HepG2 (cell line): ENCODE results near the gene ZNF792. TPM values are rescaled to one million over a fixed set of nuclear protein-coding genes. Genes with fewer than 3 reads are reported as not detected.

Experiments used
- ATAC-seq: fragments of 200-7000 bp; cut with Tn5 transposase; 3 replicates; pipeline ENCODE4 v1.9.1; 2020; ENCODE audit warnings: mild to moderate bottlenecking, moderate library complexity
- BruUV-seq: library from RNA; stranded (reverse); fragments of 400-500 nt; replicated peaks from 2 replicates; lab custom pipeline; 2021; lab: Mats Ljungman, UMichigan
- CTCF ChIA-PET: fragments of 300-600 bp; formaldehyde crosslinking; extraction: SDS; loops from one replicate; lab custom pipeline; 2021; ENCODE audit warnings: low total read pairs, inconsistent platforms, low intra/inter-chr PET ratio; lab: Yijun Ruan, JAX
- POLR2A ChIA-PET: fragments of 350-600 bp; sonication (Branson Sonifier 250); formaldehyde crosslinking; loops from one replicate; lab custom pipeline; 2020; ENCODE audit warnings: antibody characterized with exemption, inconsistent platforms; lab: Yijun Ruan, JAX
- DNase-seq: peaks from one replicate; pipeline ENCODE4 v3.0.0-alpha.2; 2015; ENCODE audit warnings: low spot score
- FAIRE-seq: peaks from 3 replicates; lab custom pipeline; 2011; peaks lifted over from hg19 to GRCh38; lab: Jason Lieb, UNC
- H2AFZ ChIP-seq: one replicate; pipeline ENCODE4 v1.6.1; 2011; ENCODE audit warnings: low read length, inconsistent platforms
- H3K27ac ChIP-seq: fragments of 300-600 bp; 3 replicates; pipeline ENCODE4 v1.8.0; 2011; ENCODE audit warnings: mixed run types, mild to moderate bottlenecking, mixed read lengths, low read length, inconsistent platforms; ENCODE audit not compliant: insufficient read depth; ENCODE audit errors: extremely low read length
- H3K27me3 ChIP-seq, 2 experiments: fragments of 200-600 bp in 1 of 2; 2 replicates in 1 of 2; 3 replicates in 1 of 2; pipeline versions ENCODE4 v1.6.0 to v1.8.0; 2011; ENCODE audit warnings: low read length in 2 of 2, mild to moderate bottlenecking in 2 of 2, moderate library complexity in 2 of 2, inconsistent platforms in 1 of 2; ENCODE audit not compliant: insufficient read depth in 2 of 2, control insufficient read depth in 1 of 2
- H3K36me3 ChIP-seq, 2 experiments: fragments of 200-600 bp in 1 of 2; replicated peaks in 1 of 2; 2 replicates in 1 of 2; 3 replicates in 1 of 2; pipeline versions ENCODE4 v1.5.1 to v1.8.0; 2011; ENCODE audit warnings: low read length in 2 of 2, inconsistent platforms in 1 of 2; ENCODE audit not compliant: insufficient read depth in 2 of 2, control insufficient read depth in 1 of 2
- H3K4me1 ChIP-seq: 2 replicates; pipeline ENCODE4 v1.5.1; 2012; ENCODE audit warnings: low read length, inconsistent platforms; ENCODE audit not compliant: insufficient read depth
- H3K4me2 ChIP-seq: 2 replicates; pipeline ENCODE4 v1.6.0; 2011; ENCODE audit warnings: low read depth, low read length, inconsistent platforms
- H3K4me3 ChIP-seq, 3 experiments: fragments of 200-600 bp in 1 of 3; sonication (generic), shearing (Covaris generic) in 1 of 3; replicated peaks in 1 of 3; 2 replicates each; pipeline ENCODE4 v1.5.1; 2011 to 2016; ENCODE audit warnings: low read length in 3 of 3, inconsistent platforms in 2 of 3, low read depth in 2 of 3, mild to moderate bottlenecking in 2 of 3, control low read depth in 1 of 3, mixed read lengths in 1 of 3; ENCODE audit not compliant: insufficient read depth in 1 of 3
- H3K79me2 ChIP-seq: one replicate; pipeline ENCODE4 v1.6.1; 2011; ENCODE audit warnings: low read length, inconsistent platforms; ENCODE audit not compliant: insufficient read depth
- H3K9ac ChIP-seq: 2 replicates; pipeline ENCODE4 v1.6.0; 2011; ENCODE audit warnings: mild to moderate bottlenecking, low read depth, low read length, inconsistent platforms; ENCODE audit not compliant: insufficient read depth
- H3K9me3 ChIP-seq: 2 replicates; pipeline ENCODE4 v1.5.1; 2012; ENCODE audit warnings: mild to moderate bottlenecking, low read length
- H4K20me1 ChIP-seq: 2 replicates; pipeline ENCODE4 v1.6.0; 2011; ENCODE audit warnings: inconsistent platforms, mild to moderate bottlenecking, low read length, moderate library complexity; ENCODE audit not compliant: insufficient read depth
- EZH2 ChIP-seq: conservative IDR thresholded peaks from 2 replicates; pipeline ENCODE4 v1.6.1; 2012; ENCODE audit warnings: mild to moderate bottlenecking, low read depth, low read length, moderate library complexity
- HMGA1 ChIP-seq: sonication (generic); formaldehyde crosslinking; conservative IDR thresholded peaks from 2 replicates; pipeline ENCODE4 v1.4.0; 2020; ENCODE audit warnings: missing genetic modification reagents
- KAT8 ChIP-seq: IDR thresholded peaks from 2 replicates; pipeline ENCODE4 v1.6.1; 2016; ENCODE audit warnings: missing genetic modification reagents, missing compliant biosample characterization
- KDM1A ChIP-seq: IDR thresholded peaks from 2 replicates; pipeline ENCODE4 v1.6.1; 2016; ENCODE audit warnings: missing compliant biosample characterization
- RBM22 ChIP-seq: fragments of 200-400 bp; formaldehyde crosslinking; optimal IDR thresholded peaks from 2 replicates; pipeline ENCODE3; 2017; ENCODE audit warnings: mild to moderate bottlenecking, low read length, moderate library complexity
- SETDB1 ChIP-seq: sonication (generic); formaldehyde crosslinking; IDR thresholded peaks from 2 replicates; pipeline ENCODE4 v1.5.1; 2020; ENCODE audit warnings: missing genetic modification reagents, mild to moderate bottlenecking, borderline replicate concordance
- TCF12 ChIP-seq, 2 experiments: fragments of 450-650 bp in 1 of 2; sonication (generic) in 1 of 2; formaldehyde crosslinking in 1 of 2; IDR thresholded peaks; 2 replicates each; pipeline versions ENCODE4 v1.6.1 to v1.8.0; 2017 to 2022; ENCODE audit warnings: antibody characterized with exemption in 1 of 2, mild to moderate bottlenecking in 1 of 2, missing genetic modification reagents in 1 of 2, moderate library complexity in 1 of 2
- ZBTB7A ChIP-seq: sonication (generic); formaldehyde crosslinking; IDR thresholded peaks from 2 replicates; pipeline ENCODE4 v1.8.0; 2022; ENCODE audit warnings: mild to moderate bottlenecking, missing genetic modification reagents
- ZNF3 ChIP-seq: IDR thresholded peaks from 2 replicates; pipeline ENCODE4 v1.7.0; 2017; ENCODE audit warnings: inconsistent platforms
- ZNF33B ChIP-seq: sonication (generic); formaldehyde crosslinking; IDR thresholded peaks from 2 replicates; pipeline ENCODE4 v1.5.1; 2020; ENCODE audit warnings: mild to moderate bottlenecking, missing genetic modification reagents
- ZNF577 ChIP-seq: sonication (generic); formaldehyde crosslinking; IDR thresholded peaks from 2 replicates; pipeline ENCODE4 v1.4.0; 2020; ENCODE audit warnings: mild to moderate bottlenecking, low read depth, missing genetic modification reagents, borderline replicate concordance
- WGBS: methylation state at CpG from one replicate; pipeline ENCODE4 v1.1.6; 2017; ENCODE audit warnings: low lambda C conversion rate; 5-methylcytosine and 5-hydroxymethylcytosine counted together
- in situ Hi-C: cut with HindIII; loops from 2 replicates; pipeline ENCODE4 v1.10.0; 2017; ENCODE audit warnings: low pct_unique_long_range_greater_than_20kb; ENCODE audit not compliant: extremely low pct_ligation_motif_present
- intact Hi-C: fragments of 100-400 bp; cut with micrococcal nuclease; formaldehyde crosslinking; loops from one replicate; pipeline ENCODE4 v1.10.0; 2022; ENCODE audit not compliant: unreplicated experiment
- polyA plus RNA-seq, 8 experiments: library from polyadenylated mRNA; depleted of rRNA in 3 of 8; stranded (reverse) in 7 of 8; unstranded in 1 of 8; fragments of >200 nt; fragmentation: Illumina TruSeq in 4 of 8; extraction: Trizol in 4 of 8; gene quantifications; 2 replicates each; pipeline versions ENCODE4 v1.2.1 to v1.2.3, GENCODE V29; 2011 to 2016; ENCODE audit warnings: low read depth in 4 of 8, missing spikeins in 1 of 8, mixed read lengths in 1 of 8; ENCODE audit not compliant: insufficient read depth in 1 of 8
- total RNA-seq, 5 experiments: library from RNA; depleted of rRNA; stranded (reverse); fragments of >200 nt; fragmentation: Illumina TruSeq; extraction: Trizol; gene quantifications; 2 replicates each; pipeline ENCODE4 v1.2.3, GENCODE V29; 2016; ENCODE audit warnings: low read depth in 1 of 5
- TF ChIP-seq, protein P1 (sequence below): IDR thresholded peaks from 2 replicates; pipeline ENCODE4 v1.6.1; 2016; ENCODE audit warnings: mild to moderate bottlenecking, missing biosample characterization, missing genetic modification reagents
- TF ChIP-seq, protein P2 (sequence below): sonication (generic); formaldehyde crosslinking; IDR thresholded peaks from 2 replicates; pipeline ENCODE4 v1.8.1; 2023; ENCODE audit warnings: mild to moderate bottlenecking, moderate library complexity, missing genetic modification reagents
- TF ChIP-seq, protein P3 (sequence below): sonication (generic); formaldehyde crosslinking; IDR thresholded peaks from 2 replicates; pipeline ENCODE4 v1.4.0; 2020; ENCODE audit warnings: missing genetic modification reagents
- TF ChIP-seq, protein P4 (sequence below): sonication (generic); formaldehyde crosslinking; IDR thresholded peaks from 2 replicates; pipeline ENCODE4 v1.4.0; 2020; ENCODE audit warnings: missing genetic modification reagents, low read depth, mild to moderate bottlenecking, borderline replicate concordance
- TF ChIP-seq, protein P5 (sequence below): sonication (generic); formaldehyde crosslinking; IDR thresholded peaks from 2 replicates; pipeline ENCODE4 v1.8.1; 2022; ENCODE audit warnings: low read depth, mild to moderate bottlenecking, missing genetic modification reagents

ZNF792 gene
- total and polyA plus RNA-seq, 2 of the 13 experiments (the other 11 are each of a cell fraction or from before 2014, with no cell fraction given): 5.5 to 11.5 TPM

DNA sequence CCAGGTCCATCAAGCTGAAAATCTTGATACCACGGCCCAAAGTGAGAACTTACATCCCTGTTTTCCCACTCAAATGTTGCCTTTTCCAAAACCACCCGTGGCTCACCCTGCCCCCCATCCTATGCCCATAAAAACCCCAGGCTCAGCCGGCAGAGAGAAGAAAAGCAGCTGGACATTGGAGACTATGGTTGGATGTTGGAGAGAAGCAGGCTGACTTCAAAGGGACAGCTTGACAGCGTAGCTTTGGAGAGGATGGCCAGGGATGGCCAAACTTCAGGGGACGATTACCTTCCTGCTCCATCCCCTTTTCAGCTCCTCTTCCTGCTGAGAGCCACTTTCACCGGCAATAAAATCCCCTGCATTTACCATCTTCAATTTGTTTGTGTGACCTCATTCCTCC is 3.5 kb upstream of the ZNF792 start:
- no peak overlapping the region for H3K4me2 ChIP-seq
- in situ Hi-C loops (no loop called here), intact Hi-C loops (no loop called here)
- H3K27ac ChIP-seq: no peak overlapping the region
- no peak for TF ChIP-seq KDM1A (CRISPR knock-in tag)
- TF ChIP-seq, protein P1, sequence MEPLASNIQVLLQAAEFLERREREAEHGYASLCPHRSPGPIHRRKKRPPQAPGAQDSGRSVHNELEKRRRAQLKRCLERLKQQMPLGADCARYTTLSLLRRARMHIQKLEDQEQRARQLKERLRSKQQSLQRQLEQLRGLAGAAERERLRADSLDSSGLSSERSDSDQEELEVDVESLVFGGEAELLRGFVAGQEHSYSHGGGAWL (CRISPR knock-in tag): no peak
- TF ChIP-seq ZBTB7A (CRISPR knock-in tag): no peak
- no peak for TF ChIP-seq EZH2
- TF ChIP-seq SETDB1 (CRISPR knock-in tag): no peak
- TF ChIP-seq, protein P2, sequence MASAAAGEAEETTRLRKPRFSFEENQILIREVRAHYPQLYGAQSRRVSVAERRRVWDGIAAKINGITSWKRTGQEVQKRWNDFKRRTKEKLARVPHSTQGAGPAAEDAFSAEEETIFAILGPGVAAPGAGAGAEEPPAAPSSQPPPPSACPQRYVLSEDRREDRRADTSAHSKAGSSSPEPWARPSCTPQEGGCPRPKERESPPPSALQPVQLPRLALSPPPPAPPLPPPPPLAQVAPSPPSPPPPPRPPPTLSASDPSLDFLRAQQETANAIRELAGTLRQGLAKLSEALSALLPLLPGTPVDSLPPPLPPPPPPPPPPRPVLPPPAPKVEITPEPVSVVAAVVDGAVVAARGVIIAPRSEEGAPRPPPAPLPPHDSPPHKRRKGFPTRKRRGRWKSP (CRISPR knock-in tag): no peak
- TF ChIP-seq RBM22: no peak
- no peak for TF ChIP-seq ZNF3 (CRISPR knock-in tag)
- TF ChIP-seq, protein P3, sequence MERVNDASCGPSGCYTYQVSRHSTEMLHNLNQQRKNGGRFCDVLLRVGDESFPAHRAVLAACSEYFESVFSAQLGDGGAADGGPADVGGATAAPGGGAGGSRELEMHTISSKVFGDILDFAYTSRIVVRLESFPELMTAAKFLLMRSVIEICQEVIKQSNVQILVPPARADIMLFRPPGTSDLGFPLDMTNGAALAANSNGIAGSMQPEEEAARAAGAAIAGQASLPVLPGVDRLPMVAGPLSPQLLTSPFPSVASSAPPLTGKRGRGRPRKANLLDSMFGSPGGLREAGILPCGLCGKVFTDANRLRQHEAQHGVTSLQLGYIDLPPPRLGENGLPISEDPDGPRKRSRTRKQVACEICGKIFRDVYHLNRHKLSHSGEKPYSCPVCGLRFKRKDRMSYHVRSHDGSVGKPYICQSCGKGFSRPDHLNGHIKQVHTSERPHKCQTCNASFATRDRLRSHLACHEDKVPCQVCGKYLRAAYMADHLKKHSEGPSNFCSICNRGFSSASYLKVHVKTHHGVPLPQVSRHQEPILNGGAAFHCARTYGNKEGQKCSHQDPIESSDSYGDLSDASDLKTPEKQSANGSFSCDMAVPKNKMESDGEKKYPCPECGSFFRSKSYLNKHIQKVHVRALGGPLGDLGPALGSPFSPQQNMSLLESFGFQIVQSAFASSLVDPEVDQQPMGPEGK: no peak
- TF ChIP-seq, protein P4, sequence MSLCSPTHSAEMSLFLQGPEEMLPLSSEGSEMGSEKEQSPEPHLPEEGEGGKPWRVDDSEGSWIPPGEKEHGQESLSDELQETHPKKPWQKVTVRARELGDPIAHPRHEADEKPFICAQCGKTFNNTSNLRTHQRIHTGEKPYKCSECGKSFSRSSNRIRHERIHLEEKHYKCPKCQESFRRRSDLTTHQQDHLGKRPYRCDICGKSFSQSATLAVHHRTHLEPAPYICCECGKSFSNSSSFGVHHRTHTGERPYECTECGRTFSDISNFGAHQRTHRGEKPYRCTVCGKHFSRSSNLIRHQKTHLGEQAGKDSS: no peak
- no peak for TF ChIP-seq HMGA1 (CRISPR knock-in tag)
- TF ChIP-seq KAT8: no peak
- TF ChIP-seq ZNF577 (CRISPR knock-in tag): no peak
- no peak for TF ChIP-seq TCF12 (IDR thresholded peaks at IDR 0.05)
- no peak for TF ChIP-seq TCF12 (CRISPR knock-in tag; IDR thresholded peaks at IDR 0.05)
- TF ChIP-seq, protein P5, sequence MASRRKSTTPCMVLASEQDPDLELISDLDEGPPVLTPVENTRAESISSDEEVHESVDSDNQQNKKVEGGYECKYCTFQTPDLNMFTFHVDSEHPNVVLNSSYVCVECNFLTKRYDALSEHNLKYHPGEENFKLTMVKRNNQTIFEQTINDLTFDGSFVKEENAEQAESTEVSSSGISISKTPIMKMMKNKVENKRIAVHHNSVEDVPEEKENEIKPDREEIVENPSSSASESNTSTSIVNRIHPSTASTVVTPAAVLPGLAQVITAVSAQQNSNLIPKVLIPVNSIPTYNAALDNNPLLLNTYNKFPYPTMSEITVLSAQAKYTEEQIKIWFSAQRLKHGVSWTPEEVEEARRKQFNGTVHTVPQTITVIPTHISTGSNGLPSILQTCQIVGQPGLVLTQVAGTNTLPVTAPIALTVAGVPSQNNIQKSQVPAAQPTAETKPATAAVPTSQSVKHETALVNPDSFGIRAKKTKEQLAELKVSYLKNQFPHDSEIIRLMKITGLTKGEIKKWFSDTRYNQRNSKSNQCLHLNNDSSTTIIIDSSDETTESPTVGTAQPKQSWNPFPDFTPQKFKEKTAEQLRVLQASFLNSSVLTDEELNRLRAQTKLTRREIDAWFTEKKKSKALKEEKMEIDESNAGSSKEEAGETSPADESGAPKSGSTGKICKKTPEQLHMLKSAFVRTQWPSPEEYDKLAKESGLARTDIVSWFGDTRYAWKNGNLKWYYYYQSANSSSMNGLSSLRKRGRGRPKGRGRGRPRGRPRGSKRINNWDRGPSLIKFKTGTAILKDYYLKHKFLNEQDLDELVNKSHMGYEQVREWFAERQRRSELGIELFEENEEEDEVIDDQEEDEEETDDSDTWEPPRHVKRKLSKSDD (CRISPR knock-in tag): no peak
- TF ChIP-seq ZNF33B (CRISPR knock-in tag): no peak
- ATAC-seq (no peak), DNase-seq (no peak), FAIRE-seq (no peak)
- no peaks in the 10 kb centered on the region for H3K36me3 ChIP-seq
- H3K9ac ChIP-seq: no peak overlapping the region
- WGBS: 8% methylated on average over 6 of the region's 6 CpGs
- BruUV-seq: no TSS peak
- CTCF ChIA-PET: no interaction called here
- H3K9me3 ChIP-seq: peaks cover 17% of the 10 kb centered on the region; the same call in 1 of the 2 replicates
- POLR2A ChIA-PET: interaction anchor here (1.2 kb wide), 1 partner anchor 28 kb away, joined by 5 read pairs; no protein-coding TSS in a partner anchor
- peaks cover 1 to 39% of the 10 kb centered on the region in 2 experiments; a peak in 2 of 5 replicates for H3K27me3 ChIP-seq
- no peaks in the 10 kb centered on the region for H4K20me1 ChIP-seq
- peaks cover 9% of the 10 kb centered on the region for H3K79me2 ChIP-seq
- no peak overlapping the region for H3K4me3 ChIP-seq
- H3K4me1 ChIP-seq: peaks cover 38% of the 10 kb centered on the region
- H2AFZ ChIP-seq: no peak overlapping the region
